Measurements from ENCODE around the gene RPRM. TPM values are rescaled to one million over a fixed set of nuclear protein-coding genes. Genes with fewer than 3 reads are reported as not detected.
"Not testable (repeated sequence)": the region's sequence is repeated elsewhere in the genome, so short reads cannot be mapped to it uniquely, and the experiment has no call there.

Gene RPRM
- polyA plus RNA-seq, 1 donor from 2014 or later: 2.8 TPM

DNA sequence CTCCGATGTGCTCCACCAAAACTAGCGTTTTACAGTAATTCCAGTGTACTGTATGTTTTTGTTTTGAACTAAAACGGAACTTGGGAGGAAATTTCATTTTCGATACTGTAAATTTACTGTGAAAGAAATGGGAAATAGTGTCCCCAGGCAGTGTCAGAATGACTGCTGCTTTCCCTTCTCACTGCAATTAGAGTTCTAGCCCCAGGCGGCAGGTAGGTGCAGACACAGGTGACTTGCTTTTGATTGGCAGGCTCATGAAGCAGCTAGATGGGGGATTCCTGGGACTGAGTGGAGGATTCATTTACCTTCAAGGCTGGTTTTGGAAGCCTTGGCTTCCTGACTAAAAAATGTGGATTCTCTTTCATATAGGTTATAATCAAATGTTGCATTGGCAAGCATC is 27.0 kb downstream of the RPRM start:
- Histone ChIP-seq H3F3A (ENCODE audit: insufficient read depth, low read length, poor library complexity, severe bottlenecking) (no peaks in the 10 kb centered on the region), H3K79me2 (replicated peaks; ENCODE audit: insufficient read depth, low read length) (no peaks in the 10 kb centered on the region), H3K4me3 (ENCODE audit: low read length) (no peak overlapping the region), H3K9ac (ENCODE audit: low read length) (no peak overlapping the region), H3K27ac (ENCODE audit: low read length) (no peak overlapping the region), H3K9me2 (ENCODE audit: insufficient read depth, low read length) (no peaks in the 10 kb centered on the region), H3K4me2 (ENCODE audit: low read length) (no peak overlapping the region), H3K9me3 (ENCODE audit: low read length) (no peaks in the 10 kb centered on the region), H2AFZ (ENCODE audit: low read depth, low read length) (no peak overlapping the region), H3K27me3 (ENCODE audit: insufficient read depth, low read depth, low read length) (no peaks in the 10 kb centered on the region), H3K36me3 (ENCODE audit: insufficient read depth, low read length) (no peaks in the 10 kb centered on the region), H4K20me1 (ENCODE audit: insufficient read depth) (no peaks in the 10 kb centered on the region)
- TF ChIP-seq EP300 (conservative IDR thresholded peaks at IDR 0.05; ENCODE audit: poor library complexity, severe bottlenecking) (no peak), MXI1 (conservative IDR thresholded peaks at IDR 0.05; ENCODE audit: poor library complexity, severe bottlenecking) (no peak), TAF1 (IDR thresholded peaks at IDR 0.05; ENCODE audit: low read depth) (no peak), CTCF (IDR thresholded peaks at IDR 0.05; ENCODE audit: poor library complexity, severe bottlenecking) (no peak), SMC3 (conservative IDR thresholded peaks at IDR 0.05; ENCODE audit: poor library complexity) (no peak), REST (IDR thresholded peaks at IDR 0.05; ENCODE audit: borderline replicate concordance) (no peak), EZH2 (IDR thresholded peaks at IDR 0.05; ENCODE audit: borderline replicate concordance, insufficient read depth, low read length, poor library complexity, severe bottlenecking) (no peak), RAD21 (conservative IDR thresholded peaks at IDR 0.05) (no peak), POLR2AphosphoS5 (IDR thresholded peaks at IDR 0.05) (no peak)

DNA sequence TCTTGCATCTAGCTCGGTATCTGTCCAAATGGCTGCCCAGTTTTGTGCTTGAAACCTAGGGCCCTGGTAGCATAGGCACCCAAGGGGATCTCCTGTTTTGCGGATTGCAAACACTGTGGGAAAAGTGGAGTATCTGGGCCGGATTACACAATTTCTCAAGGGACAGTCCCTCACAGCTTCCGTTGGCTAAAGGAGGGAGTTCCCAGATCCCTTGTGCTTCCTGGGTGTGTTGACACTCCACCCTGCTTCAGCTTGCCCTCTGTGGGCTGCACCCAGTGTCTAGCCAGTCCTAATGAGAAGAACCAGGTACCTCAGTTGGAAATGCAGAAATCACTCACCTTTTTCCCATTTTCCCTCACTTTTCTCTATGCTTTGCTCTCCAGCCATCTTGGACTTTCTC is 35.5 kb downstream of the RPRM start:
- no peak overlapping the region for H3K4me3 ChIP-seq (ENCODE audit: low read length)
- H3K9me3 ChIP-seq (ENCODE audit: low read length): no peaks in the 10 kb centered on the region
- H3K27ac ChIP-seq (ENCODE audit: low read length): no peak overlapping the region
- no peak overlapping the region for H3K9ac ChIP-seq (ENCODE audit: low read length)
- no peaks in the 10 kb centered on the region for H3K36me3 ChIP-seq (ENCODE audit: insufficient read depth, low read length)
- H3K27me3 ChIP-seq (ENCODE audit: insufficient read depth, low read depth, low read length): no peaks in the 10 kb centered on the region
- no peaks in the 10 kb centered on the region for H4K20me1 ChIP-seq (ENCODE audit: insufficient read depth)
- no peaks in the 10 kb centered on the region for H3F3A ChIP-seq (ENCODE audit: insufficient read depth, low read length, poor library complexity, severe bottlenecking)
- TF ChIP-seq RAD21 (conservative IDR thresholded peaks at IDR 0.05): no peak
- TF ChIP-seq MXI1 (conservative IDR thresholded peaks at IDR 0.05; ENCODE audit: poor library complexity, severe bottlenecking): no peak
- no peak for TF ChIP-seq EP300 (conservative IDR thresholded peaks at IDR 0.05; ENCODE audit: poor library complexity, severe bottlenecking)
- no peak for TF ChIP-seq REST (IDR thresholded peaks at IDR 0.05; ENCODE audit: borderline replicate concordance)
- no peak for TF ChIP-seq TAF1 (IDR thresholded peaks at IDR 0.05; ENCODE audit: low read depth)
- no peak for TF ChIP-seq CTCF (IDR thresholded peaks at IDR 0.05; ENCODE audit: poor library complexity, severe bottlenecking)
- TF ChIP-seq POLR2AphosphoS5 (IDR thresholded peaks at IDR 0.05): no peak
- TF ChIP-seq EZH2 (IDR thresholded peaks at IDR 0.05; ENCODE audit: borderline replicate concordance, insufficient read depth, low read length, poor library complexity, severe bottlenecking): no peak
- no peak for TF ChIP-seq SMC3 (conservative IDR thresholded peaks at IDR 0.05; ENCODE audit: poor library complexity)
- no peaks in the 10 kb centered on the region for H3K9me2 ChIP-seq (ENCODE audit: insufficient read depth, low read length)
- no peaks in the 10 kb centered on the region for H3K79me2 ChIP-seq (replicated peaks; ENCODE audit: insufficient read depth, low read length)
- H2AFZ ChIP-seq (ENCODE audit: low read depth, low read length): no peak overlapping the region
- no peak overlapping the region for H3K4me2 ChIP-seq (ENCODE audit: low read length)

DNA sequence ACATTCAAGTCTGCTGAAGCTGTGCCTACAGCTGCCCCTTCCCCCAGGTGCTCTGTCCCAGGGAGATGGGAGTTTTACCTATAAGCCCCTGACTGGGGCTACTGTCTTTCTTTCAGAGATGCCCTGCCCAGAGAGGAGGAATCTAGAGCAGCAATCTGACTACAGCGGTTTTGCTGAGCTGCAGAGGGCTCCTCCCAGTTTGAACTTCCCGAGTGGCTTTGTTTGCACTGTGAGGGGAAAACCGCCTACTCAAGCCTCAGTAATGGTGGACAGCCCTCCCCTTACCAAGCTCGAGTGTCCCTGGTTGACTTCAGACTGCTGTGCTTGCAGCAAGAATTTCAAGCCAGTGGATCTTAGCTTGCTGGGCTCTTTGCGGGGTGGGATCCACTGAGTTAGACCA is 35.9 kb downstream of the RPRM start:
- not testable (repeated sequence) for H3K9me3 ChIP-seq (ENCODE audit: low read length); H3K4me2 ChIP-seq (ENCODE audit: low read length); H3F3A ChIP-seq (ENCODE audit: insufficient read depth, low read length, poor library complexity, severe bottlenecking); H3K27me3 ChIP-seq (ENCODE audit: insufficient read depth, low read depth, low read length); H3K27ac ChIP-seq (ENCODE audit: low read length); H3K4me3 ChIP-seq (ENCODE audit: low read length); H3K9ac ChIP-seq (ENCODE audit: low read length); H4K20me1 ChIP-seq (ENCODE audit: insufficient read depth); H2AFZ ChIP-seq (ENCODE audit: low read depth, low read length); H3K9me2 ChIP-seq (ENCODE audit: insufficient read depth, low read length); H3K36me3 ChIP-seq (ENCODE audit: insufficient read depth, low read length); H3K79me2 ChIP-seq (replicated peaks; ENCODE audit: insufficient read depth, low read length)

Measured in neural cell (in vitro differentiated cells).